Measurements from ENCODE around the gene ABLIM3.
A peak's percentile ranks its signal among the peaks of the same experiment; 100 is the strongest.
"Not testable (repeated sequence)": the region's sequence is repeated elsewhere in the genome, so short reads cannot be mapped to it uniquely, and the experiment has no call there.

Gene ABLIM3

DNA sequence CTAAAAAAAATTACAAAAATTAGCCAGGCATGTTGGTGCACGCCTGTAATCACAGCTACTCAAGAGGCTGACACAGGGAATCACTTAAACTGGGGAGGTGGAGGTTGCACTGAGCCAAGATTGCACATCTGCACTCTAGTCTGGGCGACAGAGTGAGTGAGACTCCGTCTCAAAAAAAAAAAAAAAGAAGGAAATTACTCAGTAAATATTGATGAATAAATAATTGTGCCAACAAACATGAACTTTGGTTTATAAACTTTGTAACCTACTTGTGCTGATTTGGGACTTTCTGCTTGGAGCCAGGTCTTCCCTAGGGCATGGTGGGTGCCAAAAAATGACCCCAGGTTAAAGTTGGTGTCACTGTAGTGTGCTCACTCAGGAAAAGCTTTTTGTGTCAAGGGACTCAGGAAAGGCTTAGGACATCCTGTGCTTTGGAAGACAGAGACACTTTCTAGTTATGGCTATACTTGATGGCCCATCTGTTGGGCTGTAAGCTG is 19.0 kb downstream of the ABLIM3 start:
- no peak for DNase-seq

DNA sequence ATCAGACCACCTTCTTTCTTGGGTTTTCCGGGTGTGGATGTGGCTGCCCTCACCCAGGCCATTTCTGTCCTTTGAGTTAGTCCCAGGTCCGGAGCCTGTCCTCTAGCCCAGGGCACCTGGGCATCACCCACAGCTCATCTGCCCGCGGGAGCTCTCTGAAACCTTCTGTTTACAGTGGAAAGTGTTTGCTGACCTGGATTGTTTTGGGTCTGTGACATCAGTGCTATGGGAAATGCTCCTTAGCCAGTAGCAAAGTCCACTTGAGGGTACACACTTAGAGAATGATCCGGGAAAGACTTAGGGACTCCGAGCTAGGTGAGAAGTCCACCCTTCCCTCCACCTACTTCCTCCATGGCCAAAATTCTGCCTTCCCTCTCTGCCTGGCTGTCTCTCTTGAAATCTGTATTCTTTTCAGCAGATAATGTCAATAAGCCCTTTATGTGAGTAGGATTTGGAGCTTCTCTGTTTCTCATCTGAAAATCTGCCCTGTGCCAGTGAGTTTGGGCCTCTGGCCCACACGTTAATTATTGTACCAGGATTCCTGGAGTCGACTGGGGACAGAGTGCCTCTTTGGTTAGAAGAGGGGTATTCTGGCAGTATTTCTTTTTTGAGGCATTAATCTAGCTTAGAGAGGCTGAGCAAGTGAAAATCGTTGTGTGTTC is 19.9 kb downstream of the ABLIM3 start:
- DNase-seq: no peak

- no peak for DNase-seq
These were observed 20.6 kb downstream of the ABLIM3 start for GRCh38 chr5:149161850-149162249.

- DNase-seq: no peak
These were observed 21.2 kb downstream of the ABLIM3 start for GRCh38 chr5:149162401-149163084.

GRCh38 chr5:149164731-149165130 is 23.4 kb downstream of the ABLIM3 start:
- DNase-seq: no peak

DNA sequence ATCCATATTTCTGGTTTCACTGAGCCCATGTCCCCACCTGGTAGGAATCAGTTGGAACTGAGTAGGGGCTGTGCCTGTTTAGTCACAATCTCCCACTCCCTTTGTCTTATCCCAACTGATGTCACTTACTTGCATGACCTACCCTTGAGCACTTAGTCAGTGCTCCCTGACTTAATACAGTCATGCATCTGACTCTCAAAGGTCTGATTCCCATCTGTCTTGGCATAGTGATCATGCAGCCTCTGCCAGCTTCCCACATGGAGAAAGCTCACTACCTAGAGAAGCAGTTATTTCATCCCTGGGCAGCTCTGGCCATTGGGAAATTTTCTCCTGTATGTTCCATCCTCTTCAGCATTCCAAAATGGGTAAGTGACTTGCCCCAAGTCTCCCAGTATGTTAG is 24.8 kb downstream of the ABLIM3 start:
- no peak for DNase-seq

DNA sequence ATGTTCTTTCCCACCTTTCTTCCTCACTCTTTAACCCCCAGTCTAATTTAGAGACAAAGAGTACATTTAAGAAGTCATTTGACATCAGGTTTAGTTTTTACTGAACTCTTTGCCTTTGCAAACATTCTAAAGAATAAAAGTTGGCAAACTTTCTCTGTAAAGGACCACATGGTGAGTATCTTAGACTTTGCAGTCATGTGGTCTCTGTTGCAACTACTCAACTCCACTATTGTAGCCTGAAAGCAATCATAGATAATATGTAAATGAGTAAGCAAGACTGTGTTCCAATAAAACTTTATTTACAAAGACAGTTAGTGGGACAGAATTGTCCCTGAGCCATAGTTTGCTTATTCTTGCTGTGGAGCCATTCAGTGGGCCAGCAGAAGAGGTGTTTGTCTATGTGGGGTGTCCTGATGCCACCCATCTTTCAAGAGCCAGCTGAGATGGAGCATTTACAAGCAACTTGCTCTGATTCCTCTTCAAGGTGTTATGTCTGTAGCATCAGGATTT is 25.4 kb downstream of the ABLIM3 start:
- no peak for DNase-seq

- no peak for DNase-seq
These were observed 27.1 kb downstream of the ABLIM3 start for GRCh38 chr5:149168276-149168906.

GRCh38 chr5:149170299-149170698 is 29.0 kb downstream of the ABLIM3 start:
- DNase-seq: no peak

- DNase-seq: no peak
These were observed 31.0 kb downstream of the ABLIM3 start for GRCh38 chr5:149172261-149172660.

GRCh38 chr5:149172709-149173505 is 31.6 kb downstream of the ABLIM3 start:
- DNase-seq: no peak

GRCh38 chr5:149174847-149175234 is 33.5 kb downstream of the ABLIM3 start:
- DNase-seq: no peak

DNA sequence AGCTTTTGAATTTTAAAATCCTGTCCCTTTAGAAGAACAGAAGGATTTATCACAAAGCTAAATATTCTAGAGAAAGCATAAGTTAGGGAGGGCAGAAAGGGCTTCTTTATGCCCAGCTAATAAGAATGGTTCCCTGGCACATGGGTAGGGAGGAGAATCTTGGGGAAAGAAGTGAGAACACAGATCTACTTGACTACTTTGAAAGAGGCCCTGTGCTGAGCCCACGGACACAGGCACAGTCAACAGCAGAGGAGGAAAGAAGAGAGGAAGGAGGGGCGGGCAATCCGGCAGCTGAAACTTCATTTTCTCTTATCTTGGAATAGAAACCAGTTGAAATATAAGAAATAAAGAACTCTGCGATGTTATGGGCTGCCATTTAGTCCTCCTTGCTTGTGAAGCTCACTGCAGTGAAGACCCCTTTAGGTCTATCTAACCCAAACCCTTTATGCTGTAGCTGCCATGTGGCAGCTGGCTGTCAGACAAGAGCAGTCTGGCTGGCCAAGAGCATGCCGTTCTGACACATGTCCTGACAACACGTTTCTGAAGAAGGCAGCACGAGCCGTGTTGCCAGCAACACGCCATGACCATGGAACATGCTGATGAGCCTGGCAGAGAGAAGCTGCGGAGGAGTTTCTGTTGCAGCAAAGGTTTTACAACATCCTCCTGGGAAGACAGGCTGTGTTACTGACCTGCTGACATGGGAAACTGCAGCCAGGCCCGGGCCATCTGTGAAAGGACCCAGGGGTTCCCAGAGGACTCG is 34.2 kb downstream of the ABLIM3 start:
- no peak for DNase-seq

DNA sequence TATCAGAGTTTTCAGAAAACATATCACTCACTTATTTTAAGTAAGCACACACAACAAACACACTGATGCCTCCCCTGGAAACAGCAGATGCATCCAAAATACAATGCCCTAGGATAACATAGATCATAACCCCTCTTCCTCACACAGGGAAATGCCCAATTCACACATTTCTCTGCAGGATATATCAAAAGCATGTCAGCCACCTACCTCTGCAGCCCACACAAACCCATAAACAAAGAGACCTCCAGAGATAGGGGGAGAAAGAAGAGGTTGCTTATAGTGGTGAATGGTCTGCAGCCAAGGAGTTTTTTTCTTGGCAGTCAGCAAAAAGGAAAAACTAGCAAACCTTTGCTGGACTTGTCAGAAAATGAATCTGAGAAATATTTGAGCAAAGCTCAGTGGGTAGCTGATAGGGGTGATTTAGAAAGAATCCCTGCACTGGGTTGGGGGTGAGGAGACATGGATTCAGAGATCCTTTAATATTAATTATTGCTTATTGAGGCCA is 36.1 kb downstream of the ABLIM3 start:
- no peak for DNase-seq

DNA sequence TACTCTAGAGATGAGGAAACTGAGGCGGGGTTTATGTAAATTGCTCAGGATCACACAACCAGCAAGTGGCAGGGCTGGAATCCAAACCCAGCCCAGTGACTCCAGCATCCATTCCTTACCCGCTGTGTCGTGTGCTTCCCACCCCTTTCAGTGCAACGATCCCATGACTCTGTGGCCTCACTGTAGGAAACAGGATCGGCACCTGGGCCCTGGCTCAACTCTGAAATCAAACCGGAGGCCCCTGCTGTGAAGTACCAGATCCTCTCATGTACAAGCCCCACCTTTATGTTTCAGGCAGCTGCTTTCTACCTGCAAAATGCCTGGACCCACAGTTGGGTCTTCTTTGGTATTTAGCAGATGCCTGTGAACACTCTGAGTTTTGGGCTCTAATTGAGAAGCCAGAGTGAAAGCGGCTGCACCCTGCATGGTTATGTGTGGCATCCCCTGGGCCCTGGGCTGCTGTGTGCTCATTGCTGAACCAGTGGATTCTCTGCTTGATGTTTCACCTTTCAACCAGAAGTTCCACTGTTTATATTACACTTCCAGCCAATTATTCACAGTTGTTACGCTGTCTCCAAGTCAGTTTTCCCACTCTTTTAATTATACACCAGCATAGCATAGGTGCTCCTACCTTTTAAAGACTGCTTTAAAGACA is 36.7 kb downstream of the ABLIM3 start:
- DNase-seq: peak; percentile 77

GRCh38 chr5:149181732-149182131 is 40.4 kb downstream of the ABLIM3 start:
- no peak for DNase-seq

DNA sequence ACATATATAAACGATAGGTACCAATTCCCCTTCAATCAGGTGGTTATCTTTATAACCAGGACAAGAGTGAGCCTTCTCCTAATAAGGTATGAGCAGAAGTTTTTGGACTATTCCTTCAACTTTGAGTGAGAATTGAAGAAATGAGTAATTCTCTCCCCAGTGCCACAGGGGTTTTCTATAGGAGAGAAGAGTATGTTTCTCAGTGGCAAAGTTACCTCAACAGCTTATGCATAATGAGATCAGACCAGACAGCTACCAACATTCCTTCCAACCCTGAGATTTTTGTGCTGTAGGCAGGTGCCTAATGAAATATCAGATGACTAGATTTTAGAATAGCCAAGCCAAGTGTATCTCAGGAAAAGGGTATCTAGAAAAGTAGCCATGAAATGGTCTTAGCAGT is 40.9 kb downstream of the ABLIM3 start:
- DNase-seq: no peak

- no peak for DNase-seq
These were observed 43.8 kb downstream of the ABLIM3 start for GRCh38 chr5:149185067-149185466.

GRCh38 chr5:149186506-149186905 is 45.2 kb downstream of the ABLIM3 start:
- no peak for DNase-seq

GRCh38 chr5:149187617-149188016 is 46.3 kb downstream of the ABLIM3 start:
- DNase-seq: not testable (repeated sequence)

DNA sequence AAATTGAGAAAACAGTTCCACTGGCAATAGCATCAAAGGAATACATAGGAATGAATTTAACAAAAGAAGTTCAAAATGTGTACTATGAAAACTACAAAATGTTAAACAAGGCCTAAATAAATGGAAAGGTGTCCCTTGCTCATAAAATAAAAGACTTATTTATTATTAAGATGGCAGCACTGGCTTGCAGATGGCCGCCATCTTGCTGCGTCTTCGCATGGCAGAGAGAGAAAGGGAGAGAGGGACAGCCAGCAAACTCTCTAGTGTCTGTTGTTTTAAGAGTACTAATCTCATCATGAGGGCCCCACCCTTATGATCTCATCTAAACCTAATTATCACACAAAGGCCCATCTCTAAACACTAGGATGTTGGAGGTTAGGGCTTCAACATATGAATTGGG is 47.1 kb downstream of the ABLIM3 start:
- DNase-seq: no peak
